ENCODE measurements around the gene GATA3.

GATA3 gene

DNA sequence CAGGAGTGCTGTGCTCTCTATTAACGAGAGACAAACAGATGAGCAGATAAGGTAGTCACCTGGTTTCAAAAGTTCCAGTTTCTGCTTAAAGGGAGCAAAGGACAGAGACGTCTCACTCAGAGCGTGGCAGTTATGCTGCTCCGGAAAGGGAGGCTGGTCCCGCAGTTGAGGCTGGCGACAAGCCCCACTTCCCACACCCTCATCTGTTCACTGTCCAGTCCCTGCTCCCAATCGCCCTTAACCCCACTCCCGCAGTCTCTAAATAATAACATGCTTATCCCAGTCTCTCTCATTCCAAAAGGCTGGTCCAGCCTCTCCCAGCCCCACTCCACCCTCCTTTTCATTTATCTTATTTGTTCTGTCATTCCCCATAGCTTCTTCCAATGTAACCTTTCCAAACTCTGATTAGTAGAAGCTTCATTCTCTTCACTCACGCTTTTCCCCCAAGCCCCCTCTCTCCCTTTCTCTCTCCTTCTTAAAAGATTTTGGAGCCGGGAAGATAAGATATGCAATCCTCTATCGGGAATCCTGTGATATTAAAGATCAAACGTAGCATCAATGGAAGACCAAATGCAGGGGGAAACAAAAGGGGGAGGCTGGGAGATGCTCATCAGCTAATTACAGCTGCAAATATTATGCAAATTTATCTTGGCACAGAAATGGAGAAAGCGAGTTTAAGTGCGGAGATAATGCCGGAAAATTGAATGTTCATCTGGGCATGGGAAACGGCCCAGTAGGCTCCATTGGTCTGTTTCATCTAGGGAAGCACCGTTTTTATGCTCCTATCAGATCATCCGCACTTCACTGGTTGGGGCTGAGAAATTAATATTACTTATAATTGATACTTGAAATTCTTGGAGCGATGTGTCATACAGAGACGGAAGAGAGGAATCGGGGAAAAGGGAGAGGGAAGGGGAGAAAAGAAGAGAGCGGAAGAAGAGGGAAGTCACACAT, 16.3 kb upstream of the GATA3 start:
- no peak for DNase-seq (ENCODE audit: low read depth)

DNA sequence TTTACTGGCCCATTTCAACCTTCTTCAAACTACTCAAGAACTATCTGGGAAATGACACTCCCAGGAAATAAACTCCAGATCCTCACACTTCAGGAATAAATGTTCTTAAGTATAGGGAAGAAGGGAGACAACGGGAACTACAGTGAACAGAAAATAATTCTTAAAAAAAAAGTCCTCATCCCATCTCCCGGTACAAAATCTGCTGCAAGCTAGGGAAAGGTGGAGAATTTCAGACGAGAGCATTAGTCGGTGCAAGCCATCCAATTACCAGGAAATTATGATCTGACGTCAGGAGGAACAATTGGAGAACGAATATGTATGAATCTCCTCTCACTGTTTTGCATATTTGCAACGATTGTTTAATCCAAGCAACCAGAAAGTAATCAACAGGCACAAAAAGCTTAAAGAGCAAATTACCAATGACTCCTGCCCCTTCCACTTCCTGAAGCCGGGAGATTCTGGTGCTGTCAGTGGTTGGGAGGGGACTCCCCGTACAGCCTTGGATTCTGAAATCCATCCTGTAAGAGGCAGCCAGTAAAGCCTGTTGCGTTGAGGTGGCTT, 15.1 kb upstream of the GATA3 start:
- DNase-seq (ENCODE audit: low read depth) = no peak

DNA sequence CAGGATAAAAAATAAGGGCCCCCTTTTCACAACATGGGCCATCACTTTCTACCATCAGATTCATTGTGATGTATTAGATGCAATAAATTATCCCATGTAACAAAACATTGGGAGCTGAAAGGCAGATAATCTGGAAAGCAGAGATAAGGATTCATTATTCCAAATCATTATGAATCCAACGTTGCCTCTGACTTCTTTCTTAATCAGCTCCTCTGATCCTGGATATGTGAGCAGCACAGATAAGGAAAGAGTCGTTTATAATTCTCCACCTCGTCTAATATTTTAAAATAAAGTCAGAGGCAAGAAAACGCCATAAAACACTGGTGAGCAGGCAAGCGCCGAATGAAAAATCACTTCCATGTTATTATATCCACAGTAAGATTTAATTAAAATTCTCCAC, 13.8 kb upstream of the GATA3 start:
- no peak for DNase-seq (ENCODE audit: low read depth)

DNA sequence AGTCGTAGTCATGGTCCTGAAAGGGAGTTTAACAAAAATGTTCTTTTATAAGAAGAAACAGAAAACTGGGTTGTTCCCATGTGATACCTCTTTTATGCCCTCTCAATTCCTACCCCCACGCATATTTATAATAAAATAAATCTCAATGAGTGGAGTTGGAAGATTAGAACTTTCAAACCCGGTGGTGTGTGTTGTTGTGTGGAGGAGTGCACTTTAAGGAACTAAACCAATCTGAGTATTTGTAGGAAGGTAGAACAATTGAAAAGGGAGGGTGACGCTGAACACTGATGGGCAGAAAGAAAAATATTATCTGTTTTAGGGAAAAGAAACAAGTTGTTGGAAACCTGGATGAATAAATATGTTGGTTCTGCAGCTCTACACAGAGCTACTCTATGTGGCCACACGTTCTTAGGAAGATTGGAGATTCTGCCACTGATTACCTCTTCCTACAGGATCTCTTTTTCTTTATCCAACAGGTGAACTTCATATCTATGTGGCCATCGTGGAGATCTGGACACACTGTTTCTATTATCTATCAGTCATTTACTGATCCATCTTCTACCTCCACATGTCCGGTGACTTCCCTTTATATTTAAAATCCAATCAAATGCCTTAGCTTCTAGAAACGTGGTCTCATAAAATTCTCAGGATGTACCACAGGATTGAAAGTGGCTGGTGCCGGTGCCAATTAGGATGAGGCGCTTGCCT, 13.1 kb upstream of the GATA3 start:
- DNase-seq (ENCODE audit: low read depth) = no peak

DNA sequence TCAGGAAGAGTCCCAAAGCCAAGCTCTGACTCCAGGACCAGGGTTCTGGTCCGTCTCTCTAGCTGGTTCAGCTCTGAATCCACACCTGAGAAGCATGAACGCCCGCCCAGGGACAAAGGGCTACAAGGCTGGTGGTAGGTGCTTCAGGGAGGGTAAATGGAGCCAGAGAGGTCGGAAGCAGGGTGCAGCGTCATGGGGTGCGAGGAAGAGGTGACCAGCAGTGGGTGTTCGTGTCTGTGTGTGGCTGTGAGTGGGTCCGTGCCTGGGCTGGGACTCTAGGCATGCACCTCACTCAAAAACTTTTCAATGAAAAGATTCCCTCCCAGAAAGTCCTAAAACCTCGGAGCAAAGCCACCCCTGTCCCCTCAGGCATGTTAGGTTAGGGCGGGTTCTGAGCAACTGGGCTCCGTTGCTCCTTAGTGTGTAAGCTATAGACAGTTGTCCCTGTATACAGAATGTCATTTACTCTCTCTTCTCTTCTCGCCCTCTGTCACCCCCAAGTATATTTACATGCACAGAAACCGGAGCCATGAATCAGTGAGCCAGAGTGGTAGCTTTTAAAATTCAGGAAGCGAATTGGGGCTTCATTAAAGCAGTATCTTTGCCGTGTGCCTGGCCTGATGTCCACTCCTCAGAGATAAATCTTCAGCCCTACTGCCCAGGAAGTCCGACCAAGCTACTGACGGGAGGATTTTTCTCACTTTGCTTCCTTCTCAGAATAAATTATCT, 12.3 kb upstream of the GATA3 start:
- no peak for DNase-seq (ENCODE audit: low read depth)

DNA sequence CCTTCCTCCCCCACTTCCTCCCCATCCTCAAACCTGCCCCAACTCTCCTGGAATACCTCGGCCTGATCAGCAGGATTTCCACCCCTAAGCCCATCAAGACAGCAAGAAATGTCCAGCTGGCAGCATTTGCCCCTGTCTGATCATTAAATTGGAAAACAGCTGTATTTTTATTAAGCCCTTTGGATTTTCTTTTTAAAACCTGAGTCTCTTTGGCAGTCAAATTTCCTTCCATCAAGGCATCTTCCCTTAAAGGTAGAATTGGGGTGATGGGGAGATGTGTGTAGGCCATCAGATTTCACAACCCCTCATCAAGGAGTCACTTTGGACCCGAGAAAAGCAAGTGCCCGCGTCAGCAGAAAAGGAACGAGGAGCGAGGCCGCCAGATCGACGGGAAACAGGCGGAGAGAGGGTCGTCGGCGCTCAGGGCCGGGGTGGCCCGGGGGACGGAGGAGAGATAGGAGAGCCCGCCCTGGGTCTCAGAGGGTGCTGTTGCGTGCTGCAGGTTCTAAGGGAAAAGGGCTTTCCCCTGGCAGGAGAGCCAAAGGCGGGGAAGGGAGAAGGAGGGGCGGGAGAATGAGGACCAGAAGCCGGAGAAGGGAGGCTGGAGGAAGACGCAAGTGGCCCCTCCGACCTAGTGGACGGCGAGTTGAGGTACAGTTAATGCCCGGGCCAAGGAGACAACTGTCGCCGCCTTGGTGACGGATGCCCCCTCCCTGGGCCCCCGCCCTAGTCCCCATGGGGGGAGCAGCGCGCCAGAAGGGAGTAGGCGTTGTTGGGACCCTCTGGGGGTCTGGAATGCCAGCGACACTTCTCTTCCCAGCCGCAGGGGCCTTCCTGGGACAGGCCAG, 11.5 kb upstream of the GATA3 start:
- no peak for DNase-seq (ENCODE audit: low read depth)

DNA sequence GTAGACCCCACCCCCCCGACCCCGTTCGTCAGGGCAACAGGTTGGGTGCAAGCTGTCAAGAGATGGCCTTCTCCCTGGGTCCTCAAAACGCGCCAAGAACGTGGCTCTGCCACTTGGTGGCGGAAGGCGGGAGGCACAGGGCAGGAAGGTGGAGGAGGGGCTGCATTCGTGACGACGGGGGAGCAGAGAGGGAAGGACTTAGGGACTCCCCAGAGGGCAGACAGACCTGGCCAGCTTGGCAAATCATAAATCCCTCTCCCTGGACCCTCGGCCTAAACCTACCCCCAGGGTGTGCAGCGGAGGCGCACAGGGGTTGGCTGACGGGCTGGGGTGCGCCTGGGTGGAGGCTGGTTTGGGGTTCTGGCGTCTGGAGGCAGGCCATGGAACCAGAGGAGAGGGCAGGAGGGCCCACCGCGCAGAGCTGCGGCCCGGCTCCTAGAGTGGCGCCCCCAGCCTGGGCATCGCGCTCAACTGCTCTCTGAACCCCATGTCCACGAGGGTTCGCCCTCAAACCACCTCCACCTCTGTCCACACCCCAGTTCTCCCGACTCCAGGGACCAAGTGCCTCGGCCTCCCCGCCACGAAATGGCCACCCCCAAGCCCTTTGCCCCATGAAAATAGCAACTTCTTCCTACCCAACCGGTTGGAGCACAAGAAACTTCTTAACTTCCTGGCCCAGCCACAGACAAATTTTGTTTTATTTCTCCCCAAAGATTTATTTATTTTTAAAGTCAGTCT, 10.8 kb upstream of the GATA3 start:
- DNase-seq (ENCODE audit: low read depth) = no peak

DNA sequence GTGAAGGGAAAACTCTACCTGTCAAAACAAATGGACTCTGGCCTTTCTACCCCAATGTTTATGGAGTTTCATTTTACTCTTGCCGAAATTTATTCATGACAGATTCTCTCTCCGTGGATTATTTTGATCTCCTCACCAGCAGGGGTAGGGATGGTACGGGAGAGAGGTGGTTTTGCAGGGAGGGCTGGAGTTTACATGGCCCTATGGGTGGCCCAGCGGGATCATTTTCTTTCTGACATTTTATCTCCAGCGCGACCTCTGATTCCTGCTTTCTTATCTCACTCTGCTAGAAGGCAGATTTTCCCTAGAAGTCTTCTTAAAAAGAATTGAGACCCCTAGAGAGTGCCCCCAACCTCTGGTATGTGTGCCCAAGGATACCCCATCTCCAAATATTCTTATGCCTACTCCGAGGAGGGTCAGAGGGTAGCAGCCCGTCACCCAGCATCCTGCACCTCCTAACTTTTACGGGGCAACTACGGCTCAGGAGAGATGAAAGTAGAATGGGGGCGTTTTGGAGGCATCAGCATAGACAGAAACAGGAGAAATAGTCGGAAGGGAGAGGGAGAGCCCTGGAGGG, 10.1 kb upstream of the GATA3 start:
- DNase-seq (ENCODE audit: low read depth) = no peak

DNA sequence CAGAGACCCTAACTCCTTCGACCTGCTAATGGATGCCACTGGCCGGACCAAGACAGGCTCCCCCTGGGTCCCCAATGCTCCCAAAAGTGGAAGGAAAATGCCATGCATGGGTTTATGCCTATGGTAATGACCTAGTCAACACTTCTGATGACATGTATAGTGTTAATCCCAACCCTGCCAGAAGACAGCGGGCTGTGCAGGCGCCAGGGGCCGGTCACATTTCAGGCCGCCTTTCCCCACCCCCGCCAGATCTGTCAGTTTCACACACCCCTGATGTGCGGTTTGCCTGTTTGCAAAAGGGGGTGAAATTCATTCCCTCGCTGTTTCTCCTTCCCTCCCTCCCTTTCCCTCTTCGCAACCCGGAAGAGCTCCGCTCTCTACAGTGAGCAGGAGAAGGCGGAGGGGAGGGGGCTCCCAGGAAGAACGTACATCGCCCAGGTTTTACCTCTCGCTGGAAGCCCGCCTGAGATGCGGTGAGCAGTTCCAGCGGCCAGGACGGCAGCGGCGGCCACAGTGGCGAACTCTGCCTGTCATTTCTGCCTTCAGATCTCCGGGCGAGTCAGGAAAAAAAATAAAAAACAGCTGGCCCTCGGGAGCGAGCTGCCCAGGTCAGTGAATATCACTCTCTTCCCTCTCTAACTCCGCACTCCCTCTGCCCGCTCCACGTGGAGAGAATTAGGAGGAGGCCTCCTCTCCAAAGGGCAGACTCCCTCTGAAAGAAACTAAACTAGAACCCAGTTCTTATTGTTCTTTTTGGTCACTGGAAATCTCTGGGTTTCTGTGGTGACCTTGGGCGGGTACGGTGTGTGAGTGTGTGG, 9.4 kb upstream of the GATA3 start:
- DNase-seq (ENCODE audit: low read depth) = no peak

DNA sequence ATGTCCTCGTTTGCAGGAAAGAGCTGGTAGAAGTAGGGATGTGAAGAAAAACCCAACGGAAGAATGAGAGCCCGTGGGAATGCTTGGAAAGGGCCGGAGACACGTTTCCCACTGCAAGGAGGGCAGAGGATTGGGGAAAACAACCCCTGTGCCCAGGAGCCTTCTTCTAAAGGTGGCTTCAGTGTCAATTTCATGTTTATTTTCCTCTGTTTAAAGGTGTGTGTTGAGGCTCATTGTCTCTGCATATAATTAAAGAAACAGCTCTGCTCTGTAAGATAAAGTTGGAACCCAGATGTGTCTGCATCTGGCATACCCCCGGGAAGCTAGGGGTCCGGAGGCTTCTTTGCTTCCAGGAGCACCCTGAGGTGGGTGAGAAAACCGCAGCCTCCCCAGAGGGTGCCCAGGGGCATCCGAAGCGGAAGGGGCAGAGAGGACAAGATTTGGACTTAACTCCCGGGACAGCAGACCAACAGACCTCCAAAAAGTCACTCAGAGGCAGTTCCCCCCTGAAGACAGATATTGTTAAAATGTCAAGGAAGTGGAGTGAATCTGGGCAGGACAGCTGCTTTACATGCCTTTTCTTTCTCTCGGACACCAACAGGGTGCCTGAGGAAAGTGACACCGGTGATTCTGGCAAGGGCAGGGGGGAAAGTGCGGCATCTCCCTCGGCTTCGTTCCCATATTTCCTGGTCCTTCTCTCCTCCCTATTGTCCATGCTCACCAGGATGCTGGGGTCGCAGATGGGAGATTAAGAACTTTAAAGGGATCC, 8.6 kb upstream of the GATA3 start:
- no peak for DNase-seq (ENCODE audit: low read depth)

DNA sequence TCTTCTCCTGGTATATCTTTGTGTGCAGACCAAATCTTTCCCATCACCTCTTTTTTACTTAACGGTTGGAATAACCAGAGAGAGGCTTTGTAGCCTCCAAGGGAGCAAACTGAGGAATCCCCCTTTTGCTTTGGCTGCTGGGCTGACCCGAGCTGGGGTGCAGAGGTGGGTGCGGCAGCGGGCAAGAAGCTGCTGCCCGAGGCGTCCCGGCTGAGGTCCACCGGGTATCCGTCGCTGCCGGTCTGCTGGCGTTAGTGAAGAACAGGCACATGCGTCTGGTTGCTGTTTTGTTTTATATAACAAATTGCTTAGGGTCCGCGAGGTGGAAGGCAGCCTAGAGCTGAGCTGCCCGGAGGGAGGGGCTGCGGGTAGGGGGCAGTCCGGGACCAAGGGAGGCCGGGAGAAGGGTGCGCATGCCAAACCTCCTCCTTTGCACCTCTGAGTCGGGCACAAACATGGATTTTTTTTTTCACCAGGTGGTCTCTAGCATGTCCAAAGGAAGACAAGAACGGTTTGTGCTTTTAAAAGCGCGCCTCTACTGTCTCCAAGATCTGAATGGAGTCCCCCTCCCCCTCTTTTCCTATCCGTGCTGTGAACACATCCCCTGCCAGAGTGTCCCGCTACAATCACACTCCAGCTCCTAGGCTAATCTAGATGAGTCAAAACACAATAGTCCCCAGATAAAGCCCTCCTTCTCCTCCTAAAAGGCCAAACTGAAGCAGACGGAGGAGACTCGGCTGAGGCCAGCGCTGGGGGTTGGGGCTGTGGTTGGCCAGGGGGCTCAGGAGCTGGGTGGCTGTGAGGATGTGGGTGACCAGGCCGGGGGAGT, 6.8 kb upstream of the GATA3 start:
- DNase-seq (ENCODE audit: low read depth) = no peak

DNA sequence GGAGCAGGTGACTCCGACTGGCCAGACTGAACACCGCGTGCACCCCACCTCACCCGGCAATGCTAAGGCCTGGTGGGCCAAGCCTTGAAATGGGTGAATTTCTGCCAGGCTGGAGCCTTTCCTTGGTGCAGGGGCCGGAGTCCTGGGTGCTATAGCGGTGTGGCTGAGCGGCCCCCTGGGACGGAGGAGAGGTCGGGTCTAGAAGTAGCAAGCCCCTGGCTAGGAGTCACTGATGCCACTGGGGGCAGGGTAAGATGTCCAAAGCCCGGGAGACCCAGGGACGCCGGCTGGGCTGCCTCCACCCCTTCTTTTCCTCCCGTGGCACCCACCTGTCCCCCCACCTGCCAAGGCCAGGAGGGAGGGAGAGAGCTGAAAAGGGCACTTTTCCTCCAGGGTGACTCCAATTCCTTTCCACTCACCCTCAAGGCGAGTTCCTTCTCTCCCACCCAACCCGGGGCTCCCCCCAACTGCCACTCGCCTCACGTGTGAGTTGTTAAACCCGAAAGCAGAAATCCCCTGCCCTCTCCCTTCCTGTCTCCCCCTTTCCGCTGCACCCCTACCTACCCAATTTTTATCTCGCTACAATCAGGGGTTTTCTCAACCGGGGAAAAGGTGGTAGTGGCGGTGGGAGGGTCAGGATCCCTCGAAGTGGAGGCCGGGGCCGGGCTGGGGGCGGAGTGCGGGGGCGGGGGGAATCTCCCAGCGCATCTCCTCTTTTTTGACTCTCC, 6.0 kb upstream of the GATA3 start:
- DNase-seq (ENCODE audit: low read depth) = peak; percentile 74

DNA sequence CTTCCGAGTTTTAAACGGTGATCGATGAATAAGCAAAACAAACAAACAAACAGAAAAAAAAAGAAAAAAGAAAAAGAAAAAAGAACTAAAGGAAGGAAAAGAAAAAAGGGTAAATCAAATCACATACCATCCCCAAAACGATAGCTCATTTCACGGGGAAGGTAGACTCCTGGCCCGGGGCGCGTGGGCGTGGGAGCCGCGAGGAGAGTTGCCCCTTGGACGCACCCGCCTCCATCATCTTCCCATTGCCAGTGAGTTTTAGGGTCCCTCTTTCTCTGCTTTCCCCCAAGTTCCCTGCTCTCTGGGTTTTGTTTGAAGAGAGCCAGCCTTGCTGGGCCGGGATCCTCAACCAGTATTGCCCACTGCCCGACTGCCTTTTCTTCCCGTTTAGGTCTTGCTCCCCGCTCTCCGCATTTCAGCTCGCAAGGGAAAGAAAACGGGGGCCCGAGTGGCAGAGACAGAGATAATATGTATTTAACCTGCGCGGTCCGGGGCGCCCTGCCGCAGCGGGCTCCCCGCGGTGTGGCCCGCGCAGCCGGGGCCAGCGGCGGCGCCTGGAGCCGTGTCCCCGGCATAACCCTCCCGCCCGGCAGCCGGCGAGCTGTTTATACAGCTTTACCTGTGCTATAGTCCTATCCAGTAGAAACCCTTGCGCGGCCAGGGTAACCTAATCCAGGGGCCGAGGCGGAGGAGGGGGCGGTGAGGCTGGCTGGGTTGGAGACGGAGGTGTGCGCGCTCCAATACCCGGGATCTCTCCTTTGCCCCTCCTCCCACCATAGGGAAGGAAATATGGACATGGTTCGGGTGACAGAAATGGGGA, 5.2 kb upstream of the GATA3 start:
- DNase-seq (ENCODE audit: low read depth) = no peak

DNA sequence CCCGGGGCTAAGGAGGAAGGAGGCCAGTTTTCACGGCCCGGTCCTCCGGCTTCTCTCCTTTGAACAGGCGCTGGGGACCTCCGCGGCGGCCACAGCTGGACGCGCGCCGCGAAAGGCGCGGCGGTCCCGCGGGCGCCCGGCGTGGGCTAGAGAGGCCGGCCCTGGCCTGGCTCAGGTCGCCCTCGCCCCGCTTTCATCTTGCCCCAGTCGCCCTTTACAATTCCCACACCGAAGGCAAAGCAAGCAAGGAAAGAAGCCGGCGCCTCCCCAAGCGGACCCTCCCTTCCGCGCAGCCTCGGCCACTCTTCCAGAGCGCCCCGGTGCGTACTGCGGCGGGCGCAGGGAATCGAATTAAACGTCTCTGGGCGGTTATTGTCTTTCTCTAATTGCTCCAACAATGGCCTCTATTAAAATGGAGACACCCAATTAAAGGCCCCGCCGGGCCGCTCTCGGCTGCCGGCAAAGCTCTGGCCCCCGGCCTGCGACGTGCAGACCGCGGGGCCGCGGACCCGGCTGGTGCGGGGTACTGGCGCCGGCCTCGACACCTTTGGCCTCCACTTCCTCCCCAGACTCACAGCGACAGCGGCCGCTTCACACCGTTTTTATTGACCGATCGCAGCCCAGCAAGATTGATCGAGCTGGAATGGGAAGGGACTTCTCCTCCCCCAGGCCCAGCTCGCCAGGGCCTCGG, 4.5 kb upstream of the GATA3 start:
- no peak for DNase-seq (ENCODE audit: low read depth)

DNA sequence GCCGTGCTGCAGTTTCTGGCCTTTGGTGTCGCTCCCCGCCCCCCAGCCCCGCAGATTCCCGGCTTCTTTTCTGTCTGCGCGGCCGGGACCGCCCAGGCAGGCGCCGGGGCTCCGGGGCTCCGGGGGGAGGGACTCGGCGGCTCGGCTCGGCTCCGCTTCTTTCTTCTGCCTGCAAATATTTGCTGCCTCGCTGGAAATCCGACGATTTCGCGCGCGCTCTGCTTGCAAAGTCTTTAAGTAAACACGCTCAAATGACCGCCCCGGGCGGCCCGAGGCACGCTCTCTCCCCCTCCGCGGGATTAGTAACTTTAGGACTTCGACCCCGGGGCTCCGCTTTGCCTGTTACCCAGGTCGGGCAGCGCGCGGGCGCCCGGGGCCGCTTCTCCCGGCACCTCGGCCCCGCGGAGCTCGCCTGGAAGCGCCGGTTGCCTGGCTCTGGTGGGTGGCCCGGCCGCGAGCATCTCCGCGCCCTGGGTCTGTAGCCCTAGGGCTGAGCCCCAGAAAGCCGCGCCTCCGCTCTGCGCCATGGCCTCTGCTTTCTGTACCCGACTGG, 3.9 kb upstream of the GATA3 start:
- DNase-seq (ENCODE audit: low read depth) = no peak

Data from T-helper 22 cell (primary cell).